ENCODE measurements around the gene NCOA5. TPM values are rescaled to one million over a fixed set of nuclear protein-coding genes. Genes with fewer than 3 reads are reported as not detected.

NCOA5 gene
- total and polyA plus RNA-seq, 7 donors, result 8.8 to 17.3 (median 11.4) TPM

GRCh38 chr20:46130534-46130933, 40.8 kb upstream of the NCOA5 start:
- Histone ChIP-seq H3K27ac (no peak overlapping the region), H3K4me3 (no peak overlapping the region), H3K4me1 (peaks cover 13% of the 10 kb centered on the region), H3K36me3 (ENCODE audit: insufficient read depth in 1 of 2, low read depth in 1 of 2) (peaks cover 0 to 19% of the 10 kb centered on the region in 2 donors), H3K27me3 (ENCODE audit: insufficient read depth in 3 of 3, low read length in 2 of 3) (no peaks in the 10 kb centered on the region), H3K9me3 (no peaks in the 10 kb centered on the region)
- no peak for ATAC-seq
- intact Hi-C loops (cut with DNase I), result loop anchor here (1.0 to 5.0 kb wide), 4 partner anchors 122 to 220 kb away; partner anchors contain the start of gene CDH22 (in 2 of the 2)
- no peak for DNase-seq
- TF ChIP-seq, protein P1, sequence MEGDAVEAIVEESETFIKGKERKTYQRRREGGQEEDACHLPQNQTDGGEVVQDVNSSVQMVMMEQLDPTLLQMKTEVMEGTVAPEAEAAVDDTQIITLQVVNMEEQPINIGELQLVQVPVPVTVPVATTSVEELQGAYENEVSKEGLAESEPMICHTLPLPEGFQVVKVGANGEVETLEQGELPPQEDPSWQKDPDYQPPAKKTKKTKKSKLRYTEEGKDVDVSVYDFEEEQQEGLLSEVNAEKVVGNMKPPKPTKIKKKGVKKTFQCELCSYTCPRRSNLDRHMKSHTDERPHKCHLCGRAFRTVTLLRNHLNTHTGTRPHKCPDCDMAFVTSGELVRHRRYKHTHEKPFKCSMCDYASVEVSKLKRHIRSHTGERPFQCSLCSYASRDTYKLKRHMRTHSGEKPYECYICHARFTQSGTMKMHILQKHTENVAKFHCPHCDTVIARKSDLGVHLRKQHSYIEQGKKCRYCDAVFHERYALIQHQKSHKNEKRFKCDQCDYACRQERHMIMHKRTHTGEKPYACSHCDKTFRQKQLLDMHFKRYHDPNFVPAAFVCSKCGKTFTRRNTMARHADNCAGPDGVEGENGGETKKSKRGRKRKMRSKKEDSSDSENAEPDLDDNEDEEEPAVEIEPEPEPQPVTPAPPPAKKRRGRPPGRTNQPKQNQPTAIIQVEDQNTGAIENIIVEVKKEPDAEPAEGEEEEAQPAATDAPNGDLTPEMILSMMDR (IDR thresholded peaks at IDR 0.05), result no peak
- 50 to 62% (median 52%) methylated on average over 4 of the region's 4 CpGs for WGBS, 3 donors

GRCh38 chr20:46129955-46130481, 40.3 kb upstream of the NCOA5 start:
- H3K4me3 ChIP-seq, result no peak overlapping the region
- DNase-seq, result no peak
- TF ChIP-seq, protein P1 (IDR thresholded peaks at IDR 0.05), result no peak
- H3K27ac ChIP-seq, result no peak overlapping the region
- no peaks in the 10 kb centered on the region for H3K9me3 ChIP-seq
- no peaks in the 10 kb centered on the region for H3K27me3 ChIP-seq (ENCODE audit: insufficient read depth in 3 of 3, low read length in 2 of 3)
- intact Hi-C loops (cut with DNase I), result loop anchor here (1.0 to 5.0 kb wide), 4 partner anchors 122 to 220 kb away; partner anchors contain the start of gene CDH22 (in 2 of the 2)
- peaks cover 0 to 23% of the 10 kb centered on the region in 2 donors for H3K36me3 ChIP-seq (ENCODE audit: insufficient read depth in 1 of 2, low read depth in 1 of 2)
- H3K4me1 ChIP-seq, result peaks cover 13% of the 10 kb centered on the region
- peak in 3 of 4 donors; percentile 17 to 40 (median 36) for ATAC-seq
- 26 to 35% (median 32%) methylated on average over 5 of the region's 5 CpGs for WGBS, 3 donors

GRCh38 chr20:46128310-46129151, 38.8 kb upstream of the NCOA5 start:
- intact Hi-C loops (cut with DNase I), result no loop called here
- H3K27me3 ChIP-seq (ENCODE audit: insufficient read depth in 3 of 3, low read length in 2 of 3), result no peaks in the 10 kb centered on the region
- no peak overlapping the region for H3K27ac ChIP-seq
- ATAC-seq (peak; percentile 45 to 61 (median 56)), DNase-seq (peak in 1 of 2 donors; percentile 63)
- TF ChIP-seq, protein P1 (IDR thresholded peaks at IDR 0.05), result peak; percentile 61
- no peaks in the 10 kb centered on the region for H3K9me3 ChIP-seq
- peaks cover 13% of the 10 kb centered on the region for H3K4me1 ChIP-seq
- peaks cover 0 to 36% of the 10 kb centered on the region in 2 donors for H3K36me3 ChIP-seq (ENCODE audit: insufficient read depth in 1 of 2, low read depth in 1 of 2)
- WGBS, 3 donors, result 27 to 32% (median 28%) methylated on average over 16 of the region's 16 CpGs
- no peak overlapping the region for H3K4me3 ChIP-seq

DNA sequence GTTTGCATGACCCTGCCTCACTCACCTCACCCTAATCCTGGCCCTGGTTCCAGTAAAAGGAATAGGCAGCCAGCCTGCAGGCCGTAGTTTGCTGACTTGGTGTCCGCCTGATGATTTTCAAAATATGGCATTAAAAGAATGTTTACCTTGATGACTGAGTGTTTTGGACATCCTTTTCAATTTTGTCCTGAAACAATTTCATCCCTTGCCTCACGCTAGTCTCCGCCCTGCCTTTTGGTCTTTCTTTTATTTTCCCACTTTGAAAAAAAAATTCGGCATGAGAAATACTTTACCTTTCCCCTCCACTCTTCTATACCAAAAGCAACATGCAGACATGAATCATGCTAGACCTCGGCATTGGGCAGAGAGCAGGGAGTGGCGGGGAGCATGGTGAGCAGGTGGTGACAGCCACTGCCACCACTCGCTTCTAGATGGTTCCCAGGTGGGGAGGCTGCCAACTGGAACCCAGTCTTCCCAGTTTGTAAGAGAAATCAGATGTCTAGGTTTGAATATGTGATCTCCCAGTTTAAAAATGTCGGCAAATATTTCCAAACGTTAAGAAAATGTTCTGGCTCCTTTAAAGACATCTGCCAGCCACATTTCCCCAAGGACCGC, 37.7 kb upstream of the NCOA5 start:
- H3K27ac ChIP-seq, result no peak overlapping the region
- ATAC-seq, result no peak
- no peaks in the 10 kb centered on the region for H3K27me3 ChIP-seq (ENCODE audit: insufficient read depth in 3 of 3, low read length in 2 of 3)
- H3K4me3 ChIP-seq, result no peak overlapping the region
- intact Hi-C loops (cut with DNase I), result no loop called here
- DNase-seq, result no peak
- peaks cover 13% of the 10 kb centered on the region for H3K4me1 ChIP-seq
- peaks cover 0 to 46% of the 10 kb centered on the region in 2 donors for H3K36me3 ChIP-seq (ENCODE audit: insufficient read depth in 1 of 2, low read depth in 1 of 2)
- TF ChIP-seq, protein P1 (IDR thresholded peaks at IDR 0.05), result no peak
- H3K9me3 ChIP-seq, result no peaks in the 10 kb centered on the region
- WGBS, 3 donors, result 76 to 79% (median 77%) methylated on average over 11 of the region's 11 CpGs
